Suppressor macrophage (primary cell): ENCODE measurements around the gene ANXA11.
"Not testable (repeated sequence)": the region's sequence is repeated elsewhere in the genome, so short reads cannot be mapped to it uniquely, and the experiment has no call there.

Experiments
- DNase-seq, 4 experiments: peaks; one replicate each; pipeline ENCODE4 v3.0.0-alpha.2; 2020 to 2022

Gene ANXA11

GRCh38 chr10:80144696-80145131 is 60.6 kb downstream of the ANXA11 start:
- peak in 3 of 4 experiments; percentile 39 to 52 (median 46) for DNase-seq

DNA sequence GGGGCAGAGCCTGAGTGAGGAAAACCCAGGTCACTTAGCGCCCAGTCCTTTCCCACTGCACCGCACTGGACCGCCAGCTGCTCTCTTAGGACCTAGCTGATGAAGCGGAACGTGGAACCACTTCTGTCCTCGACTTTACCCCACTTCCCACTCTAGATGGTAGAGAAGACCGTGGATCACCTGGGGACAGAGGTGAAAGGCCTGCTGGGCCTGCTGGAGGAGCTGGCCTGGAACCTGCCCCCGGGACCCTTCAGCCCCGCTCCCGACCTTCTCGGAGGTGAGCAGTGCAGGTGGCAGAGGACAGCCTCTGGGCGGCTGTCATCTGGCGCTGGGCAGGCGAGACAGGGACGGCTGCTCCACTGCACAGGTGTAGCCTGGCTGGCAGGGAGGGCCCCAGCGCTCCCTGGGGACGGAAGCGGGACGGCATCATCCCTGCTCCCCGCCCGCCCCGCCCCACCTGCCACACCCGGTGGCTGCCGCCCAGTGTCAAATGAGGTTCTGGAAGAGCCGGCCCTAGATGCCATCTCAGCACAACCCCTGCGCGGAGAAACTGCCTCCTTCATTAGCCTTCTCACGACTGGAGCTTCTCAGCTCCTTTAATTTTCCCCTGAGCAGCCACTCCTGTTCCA is 61.2 kb downstream of the ANXA11 start:
- peak in 3 of 4 experiments; percentile 42 to 57 (median 49) for DNase-seq

GRCh38 chr10:80141696-80142460 is 63.5 kb downstream of the ANXA11 start:
- peak in 2 of 4 experiments; percentile 4 to 21 for DNase-seq

DNA sequence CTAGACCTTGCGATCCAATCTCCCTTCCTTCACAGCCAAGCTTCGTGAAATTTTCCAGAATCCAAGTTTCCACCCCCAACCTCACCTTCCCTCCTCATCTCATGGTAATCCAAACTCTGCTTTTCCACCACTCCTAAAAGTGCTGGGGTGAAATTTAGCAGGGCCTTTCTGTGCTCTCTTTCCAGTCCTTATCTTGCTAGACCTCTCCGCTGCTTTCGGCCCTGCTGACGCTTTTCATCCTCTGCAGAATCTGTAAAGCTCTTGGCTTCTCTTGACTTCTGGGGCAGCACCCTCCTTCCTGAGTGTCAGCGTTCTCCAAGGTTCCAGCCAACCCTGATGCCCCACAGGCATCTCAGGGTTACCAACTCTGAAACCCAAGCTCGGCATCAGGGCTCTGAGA is 65.1 kb downstream of the ANXA11 start:
- peak in 1 of 4 experiments; percentile 3 for DNase-seq

GRCh38 chr10:80139265-80139664 is 66.1 kb downstream of the ANXA11 start:
- peak in 1 of 4 experiments; percentile 1 for DNase-seq

GRCh38 chr10:80137920-80138319 is 67.4 kb downstream of the ANXA11 start:
- DNase-seq = no peak

- DNase-seq = no peak
Measured at GRCh38 chr10:80137031-80137862, 68.1 kb downstream of the ANXA11 start.

GRCh38 chr10:80136134-80136571 is 69.2 kb downstream of the ANXA11 start:
- no peak for DNase-seq

DNA sequence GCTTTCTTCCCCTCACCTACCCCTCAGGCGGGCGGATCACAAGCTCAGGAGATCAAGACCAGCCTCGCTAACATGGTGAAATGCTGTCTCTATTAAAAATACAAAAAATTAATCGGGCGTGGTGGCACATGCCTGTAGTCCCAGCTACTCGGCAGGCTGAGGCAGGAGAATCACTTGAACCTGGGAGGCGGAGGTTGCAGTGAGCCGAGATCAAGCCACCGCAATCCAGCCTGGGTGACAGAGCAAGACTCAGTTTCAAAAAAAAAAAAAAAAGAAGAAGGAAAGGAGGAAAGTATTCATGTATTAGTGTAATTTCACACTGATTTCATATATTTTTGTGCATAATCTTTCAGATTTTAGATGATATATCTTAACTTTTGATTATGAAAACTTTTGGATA is 71.7 kb downstream of the ANXA11 start:
- DNase-seq = not testable (repeated sequence)

DNA sequence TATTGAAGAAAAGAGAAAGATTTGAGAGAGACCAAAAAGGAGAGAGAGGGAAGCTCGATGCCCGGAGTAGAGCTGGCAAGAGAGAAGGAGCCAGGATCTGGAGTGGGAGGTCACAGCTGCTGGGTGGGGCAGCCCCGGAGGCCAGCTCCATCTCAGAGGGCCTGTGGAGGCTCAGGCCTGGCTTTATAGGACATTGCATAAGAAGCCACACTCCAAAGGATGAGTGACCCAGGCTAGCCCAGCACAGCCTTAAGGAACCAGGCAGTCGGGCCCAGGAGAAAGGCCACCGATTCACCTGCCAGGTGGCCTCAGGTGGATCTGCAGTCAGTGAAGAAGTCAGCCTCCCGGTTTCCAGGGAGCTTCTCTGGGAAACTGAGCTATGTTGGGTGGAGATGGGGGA is 72.1 kb downstream of the ANXA11 start:
- no peak for DNase-seq

DNA sequence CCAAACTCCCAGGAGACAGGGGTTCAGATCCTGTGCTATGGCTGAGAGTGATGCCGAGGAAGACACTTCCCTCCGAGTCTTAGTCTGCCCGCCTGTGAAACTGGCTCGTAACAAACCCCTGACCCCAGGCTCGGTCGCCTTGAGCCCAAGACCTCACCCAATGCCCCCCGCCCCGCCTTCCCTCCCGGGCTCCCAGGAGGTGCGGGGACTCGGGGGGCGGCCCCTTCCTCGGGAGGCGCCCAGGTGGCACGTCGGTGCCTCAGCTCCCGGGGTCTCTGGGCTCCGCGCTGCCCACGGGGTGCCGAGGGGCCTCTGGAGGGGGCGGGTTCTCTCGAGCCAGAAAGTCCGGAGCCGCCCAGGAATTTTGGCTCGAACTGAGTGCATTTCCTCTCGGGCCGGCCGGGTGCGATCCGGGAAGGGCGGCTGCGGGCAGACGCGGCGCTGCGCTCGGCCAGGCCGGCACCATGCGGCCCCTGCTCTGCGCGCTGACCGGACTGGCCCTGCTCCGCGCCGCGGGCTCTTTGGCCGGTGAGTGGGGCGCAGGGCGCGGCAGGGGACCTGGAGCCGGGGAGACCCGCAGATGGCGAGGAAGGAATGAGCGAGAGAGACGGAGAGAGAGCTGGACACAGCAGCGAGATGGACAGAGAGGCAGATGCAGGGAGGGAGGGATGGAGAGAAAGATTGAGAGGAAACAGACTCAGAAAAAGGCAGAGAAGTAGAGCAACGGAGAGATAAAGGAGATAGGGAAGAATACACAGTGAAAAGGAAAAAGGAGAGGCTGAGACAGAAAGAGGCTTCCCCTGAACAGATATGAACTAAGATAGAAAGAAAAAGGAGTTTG is 72.8 kb downstream of the ANXA11 start, which contains the start of gene PLAC9:
TSS of gene PLAC9 (plus strand) at position 432 of the 841 bp plus-strand sequence. CDS start at position 465, 33 bp downstream.
- DNase-seq = no peak

GRCh38 chr10:80131499-80131901 is 73.8 kb downstream of the ANXA11 start:
- no peak for DNase-seq

DNA sequence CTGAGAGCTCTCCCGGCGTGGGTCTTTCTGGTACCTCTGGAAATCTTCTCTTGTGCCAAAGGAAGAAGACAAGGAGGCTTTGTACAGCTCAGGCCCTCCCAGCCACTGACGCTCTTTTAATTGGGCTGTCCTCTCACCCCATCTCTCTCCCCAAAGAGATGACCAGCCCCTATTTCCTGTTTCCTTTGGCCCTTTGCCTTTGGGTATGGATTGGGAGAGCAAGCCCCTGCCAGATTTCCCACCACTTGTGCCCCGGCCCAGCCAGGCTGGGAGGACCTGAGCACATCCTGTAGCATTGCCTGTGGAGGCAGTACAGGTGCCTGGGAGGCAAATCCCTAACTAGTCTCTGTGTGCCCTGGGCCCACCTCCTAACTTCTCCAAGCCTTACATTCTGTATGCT is 78.5 kb downstream of the ANXA11 start:
- no peak for DNase-seq

GRCh38 chr10:80122746-80123145 is 82.6 kb downstream of the ANXA11 start:
- DNase-seq = no peak

DNA sequence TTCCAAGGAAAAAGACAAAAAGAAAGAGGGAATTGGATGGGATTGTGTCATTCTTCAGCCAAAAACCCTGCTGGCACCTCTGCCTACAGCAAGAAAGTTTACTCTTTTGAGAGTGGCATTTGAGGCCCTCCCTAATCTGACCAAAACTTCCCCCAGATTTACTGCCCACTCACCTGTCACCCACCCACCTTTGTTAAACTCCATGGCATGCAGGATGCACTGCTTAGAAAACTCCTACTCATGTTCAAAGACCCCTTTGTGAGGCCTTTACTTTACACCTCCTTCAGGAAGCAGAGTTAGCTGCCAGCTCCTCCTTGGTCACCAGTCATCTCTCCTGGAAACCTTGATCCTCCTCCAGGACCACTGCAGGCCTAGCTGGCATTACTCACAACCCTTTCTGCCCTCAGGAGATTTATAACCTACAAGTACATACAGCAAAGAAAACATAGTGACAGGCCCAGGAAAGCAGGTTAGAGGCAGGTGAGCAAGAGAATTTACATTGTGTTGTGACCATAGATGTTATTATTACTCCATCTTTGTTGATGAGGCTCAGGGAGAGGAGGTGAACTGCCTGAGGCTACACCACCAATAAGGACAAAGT is 83.1 kb downstream of the ANXA11 start:
- no peak for DNase-seq

DNA sequence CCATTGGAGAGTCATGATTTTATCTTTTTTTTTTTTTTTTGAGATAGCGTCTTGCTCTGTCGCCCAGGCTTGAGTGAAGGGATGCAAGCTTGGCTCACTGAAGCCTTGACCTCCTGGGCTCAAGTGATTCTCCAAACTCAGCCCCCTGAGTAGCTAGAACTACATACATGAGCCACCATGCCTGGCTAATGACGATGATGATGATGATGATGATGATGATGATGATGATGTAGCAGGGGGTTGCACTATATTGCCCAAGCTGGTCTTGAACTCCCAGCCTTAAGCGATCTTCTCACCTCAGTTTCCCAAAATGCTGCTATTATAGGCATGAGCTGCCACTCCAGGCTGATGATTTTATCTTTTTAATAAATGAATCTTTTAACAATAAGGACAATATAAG is 86.7 kb downstream of the ANXA11 start:
- DNase-seq = no peak

- DNase-seq = no peak
Measured at GRCh38 chr10:80110986-80111385, 94.4 kb downstream of the ANXA11 start.

GRCh38 chr10:80108576-80109239 is 96.6 kb downstream of the ANXA11 start:
- no peak for DNase-seq

- no peak for DNase-seq
Measured at GRCh38 chr10:80104066-80104926, 101.0 kb downstream of the ANXA11 start.
